GM10266 (cell line): ENCODE results near the gene MEOX1.
A peak's percentile ranks its signal among the peaks of the same experiment; 100 is the strongest.

Source experiments
- DNase-seq: peaks from one replicate; pipeline ENCODE4 v3.0.0; 2012; ENCODE audit errors: extremely low spot score
- TF ChIP-seq, protein P1 (sequence below): IDR thresholded peaks from 2 replicates; pipeline ENCODE4 v1.5.1; 2012; ENCODE audit warnings: mild to moderate bottlenecking, low read depth; ENCODE audit not compliant: control insufficient read depth, insufficient read depth; ENCODE audit errors: missing control alignments

The MEOX1 gene

DNA sequence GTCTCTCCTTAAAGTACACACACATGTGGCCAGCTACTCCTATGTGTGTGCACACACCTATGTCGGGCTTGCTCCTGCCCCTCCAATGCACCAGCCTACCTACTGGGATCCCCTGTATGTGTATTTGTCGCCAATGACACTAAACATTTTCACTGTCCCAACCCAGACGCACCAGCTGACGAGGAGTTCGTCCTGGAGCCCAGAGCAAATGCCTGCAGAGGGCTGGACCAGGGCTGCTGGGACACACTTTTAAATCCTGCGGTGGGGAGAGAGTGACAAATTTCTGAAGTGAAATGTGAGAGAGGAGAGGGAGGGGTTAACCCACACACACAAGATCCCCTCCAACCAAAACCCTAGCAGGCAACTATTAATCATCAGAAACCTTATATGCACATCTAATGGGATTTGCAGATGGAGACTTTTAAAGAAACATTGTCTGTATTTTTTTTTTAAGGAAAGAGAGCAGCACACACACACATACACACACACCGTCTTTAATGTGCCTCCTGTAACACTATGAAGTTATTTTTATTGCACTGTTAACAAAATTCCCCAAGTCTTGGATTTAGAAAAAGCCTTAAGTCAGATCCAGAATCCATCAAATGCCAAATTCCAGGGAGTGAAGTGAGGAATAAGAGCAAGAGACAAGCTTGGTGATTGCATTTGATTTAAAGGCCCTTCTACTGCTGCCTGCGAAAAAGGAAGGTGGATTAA, at the start of gene MEOX1:
Gene MEOX1, minus strand, starts transcription at position 224 of the 714 bp plus-strand sequence. CDS start 388 bp downstream, outside the sequence.
- DNase-seq = peak; percentile 70
- TF ChIP-seq, protein P1, sequence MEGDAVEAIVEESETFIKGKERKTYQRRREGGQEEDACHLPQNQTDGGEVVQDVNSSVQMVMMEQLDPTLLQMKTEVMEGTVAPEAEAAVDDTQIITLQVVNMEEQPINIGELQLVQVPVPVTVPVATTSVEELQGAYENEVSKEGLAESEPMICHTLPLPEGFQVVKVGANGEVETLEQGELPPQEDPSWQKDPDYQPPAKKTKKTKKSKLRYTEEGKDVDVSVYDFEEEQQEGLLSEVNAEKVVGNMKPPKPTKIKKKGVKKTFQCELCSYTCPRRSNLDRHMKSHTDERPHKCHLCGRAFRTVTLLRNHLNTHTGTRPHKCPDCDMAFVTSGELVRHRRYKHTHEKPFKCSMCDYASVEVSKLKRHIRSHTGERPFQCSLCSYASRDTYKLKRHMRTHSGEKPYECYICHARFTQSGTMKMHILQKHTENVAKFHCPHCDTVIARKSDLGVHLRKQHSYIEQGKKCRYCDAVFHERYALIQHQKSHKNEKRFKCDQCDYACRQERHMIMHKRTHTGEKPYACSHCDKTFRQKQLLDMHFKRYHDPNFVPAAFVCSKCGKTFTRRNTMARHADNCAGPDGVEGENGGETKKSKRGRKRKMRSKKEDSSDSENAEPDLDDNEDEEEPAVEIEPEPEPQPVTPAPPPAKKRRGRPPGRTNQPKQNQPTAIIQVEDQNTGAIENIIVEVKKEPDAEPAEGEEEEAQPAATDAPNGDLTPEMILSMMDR = no peak

DNA sequence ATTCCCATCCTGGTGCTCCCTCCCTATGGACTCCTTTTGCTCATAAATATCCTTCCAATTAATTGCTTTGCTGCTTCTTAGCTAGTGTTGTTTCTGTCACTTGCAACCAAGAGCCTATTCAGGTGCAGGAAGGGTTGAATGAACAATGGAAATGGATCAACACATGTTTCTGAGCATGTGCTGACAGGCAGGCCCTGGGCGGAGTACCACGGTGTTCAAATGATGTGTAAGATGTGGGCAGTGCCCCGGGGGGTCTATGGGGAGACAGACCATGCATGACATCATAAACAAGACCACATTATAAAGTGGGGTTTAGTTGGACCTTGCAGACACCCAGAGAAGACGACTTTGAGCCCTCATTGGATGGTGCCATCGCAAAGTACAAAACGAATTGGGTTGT, 48.4 kb upstream of the MEOX1 start:
- DNase-seq = no peak
- TF ChIP-seq, protein P1 = no peak

DNA sequence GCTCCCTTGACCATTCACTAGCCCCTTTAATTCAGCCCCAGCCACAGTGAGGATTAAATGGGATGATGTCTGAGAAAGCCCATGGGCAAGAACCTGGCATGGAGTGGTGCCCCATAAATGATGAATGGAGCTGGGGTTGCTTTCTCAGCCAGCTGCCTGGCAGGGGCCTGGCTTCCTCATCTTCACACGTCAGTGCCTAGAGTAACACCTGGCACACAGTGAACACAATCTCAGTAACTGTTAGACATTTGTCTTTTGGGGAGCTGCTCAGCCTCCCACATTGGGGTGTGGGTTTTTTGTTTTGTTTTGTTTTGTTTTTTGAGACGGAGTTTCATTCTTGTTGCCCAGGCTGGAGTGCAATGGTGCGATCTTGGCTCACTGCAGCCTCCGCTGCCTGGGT, 47.5 kb upstream of the MEOX1 start:
- no peak for DNase-seq
- TF ChIP-seq, protein P1 = no peak

DNA sequence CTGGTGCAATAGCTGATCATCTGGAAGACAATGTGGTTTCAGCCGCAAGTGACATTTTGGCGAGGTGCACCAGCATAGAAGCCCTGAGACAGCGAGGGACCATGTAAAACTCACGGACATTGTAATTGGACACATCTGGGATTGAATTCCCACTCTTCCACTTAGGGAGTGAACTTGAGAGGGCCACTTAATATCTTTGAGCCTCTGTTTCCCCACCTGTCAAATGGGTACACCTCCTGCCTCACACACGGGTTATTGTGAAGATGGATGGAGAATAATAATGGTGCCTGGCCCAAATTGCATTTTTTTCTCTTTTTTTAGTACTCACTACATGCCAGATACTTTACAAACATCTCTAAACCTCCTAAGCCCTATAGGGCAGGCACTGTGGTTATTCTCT, 45.5 kb upstream of the MEOX1 start:
- TF ChIP-seq, protein P1 = no peak
- no peak for DNase-seq

DNA sequence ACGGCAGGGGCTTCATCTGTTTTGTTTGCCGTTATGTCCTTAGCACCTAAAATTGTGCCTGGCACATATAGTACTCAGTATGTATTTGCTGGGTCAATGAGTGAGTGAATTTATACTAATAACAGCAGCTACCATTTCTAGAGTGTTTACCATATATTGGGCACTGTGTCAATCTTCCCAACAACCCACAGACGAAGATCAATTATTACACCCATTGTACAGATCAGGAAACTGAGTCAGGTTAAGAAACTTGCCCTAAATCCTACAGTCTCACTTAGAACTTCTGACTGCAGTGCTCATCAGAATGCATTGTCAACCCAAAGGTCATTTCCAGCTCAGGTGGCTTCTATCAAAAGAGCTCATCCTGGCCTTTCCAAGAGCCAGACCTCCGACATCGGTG, 44.5 kb upstream of the MEOX1 start:
- TF ChIP-seq, protein P1 = no peak
- DNase-seq = no peak

DNA sequence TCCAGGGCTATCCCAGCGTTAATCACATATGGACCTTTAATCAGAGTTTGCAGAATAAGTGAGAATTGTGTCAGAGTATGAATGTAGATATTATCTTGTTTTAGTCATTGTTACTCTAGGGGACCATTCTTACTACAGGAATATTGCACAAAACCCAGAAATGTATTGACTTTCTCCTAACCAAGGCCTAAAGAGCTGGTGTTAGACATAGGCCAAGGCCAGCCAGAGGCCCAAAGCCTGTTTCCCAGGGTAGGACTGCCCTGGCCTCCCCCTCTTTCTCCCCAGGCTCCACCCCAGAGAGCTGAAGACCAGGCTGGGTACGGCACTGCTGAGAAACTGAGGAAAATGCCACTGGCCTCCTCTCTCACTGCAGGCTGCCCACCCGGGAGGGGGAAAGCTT, 41.9 kb upstream of the MEOX1 start:
- DNase-seq = no peak

DNA sequence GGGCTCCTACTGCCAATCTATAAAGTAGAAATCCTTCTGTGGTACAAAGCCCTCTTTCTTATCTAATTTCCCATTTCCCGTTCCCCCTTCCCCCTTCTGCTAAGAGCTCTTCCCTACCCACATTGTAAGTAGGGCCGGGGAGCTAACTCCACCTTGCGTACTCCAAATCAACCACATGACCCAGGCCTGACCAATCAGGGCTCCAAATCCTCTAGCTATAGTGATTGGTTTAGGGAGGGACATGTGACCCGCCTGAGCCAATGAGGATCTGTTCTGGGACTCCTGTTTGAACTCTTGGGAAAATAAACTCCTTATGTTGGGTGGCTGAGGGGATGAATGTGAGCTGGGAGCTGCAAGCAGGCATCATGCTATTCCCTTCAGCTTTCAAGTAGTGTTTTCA, 40.9 kb upstream of the MEOX1 start:
- TF ChIP-seq, protein P1 = no peak
- no peak for DNase-seq

More for the DNA sequence above, 41.9 kb upstream of the MEOX1 start:
- TF ChIP-seq, protein P1 = no peak
